Measurements from ENCODE around the gene DBN1. TPM values are rescaled to one million over a fixed set of nuclear protein-coding genes. Genes with fewer than 3 reads are reported as not detected.

The DBN1 gene
- polyA plus RNA-seq, 1 of the 3 experiments (the other 2 are of a cell fraction) = 244 TPM

DNA sequence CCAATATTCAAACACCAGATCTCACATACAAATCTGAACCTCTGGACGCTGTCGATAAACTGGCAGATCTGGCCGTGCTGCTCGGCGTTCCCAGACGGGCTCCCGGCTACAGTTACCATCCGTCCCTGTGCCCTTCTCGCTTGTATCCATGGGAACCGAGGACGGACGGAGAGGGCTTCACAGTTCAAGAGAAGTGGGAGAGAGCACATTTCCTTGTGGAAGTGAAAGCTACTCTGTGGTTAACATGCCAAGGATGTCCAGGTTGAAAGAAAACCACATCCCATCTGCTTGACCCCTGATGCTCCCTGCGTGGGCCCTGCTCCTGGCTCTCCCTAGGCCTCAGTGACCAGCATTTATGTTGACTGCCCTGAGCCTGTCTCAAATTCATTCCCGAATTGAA is 6.3 kb upstream of the DBN1 start:
- Histone ChIP-seq H2AFZ (ENCODE audit: low read depth) (no peak overlapping the region), H3K27ac (ENCODE audit: low read depth in 2 of 2, low read length in 1 of 2) (peak overlapping the region; percentile 69 to 95), H3K4me2 (peak overlapping the region; percentile 8; the same call in 1 of the 2 replicates), H4K20me1 (ENCODE audit: insufficient read depth) (peaks cover 13% of the 10 kb centered on the region), H3F3A (replicated peaks; ENCODE audit: insufficient read depth) (peaks cover 83% of the 10 kb centered on the region), H3K36me3 (replicated peaks in 1 of 2; ENCODE audit: control insufficient read depth in 1 of 2, insufficient read depth in 2 of 2, low read length in 1 of 2) (peaks cover 5 to 14% of the 10 kb centered on the region in 2 experiments), H3K4me1 (ENCODE audit: control insufficient read depth in 1 of 2, insufficient read depth in 2 of 2, low read depth in 1 of 2, low read length in 1 of 2) (peaks cover 6 to 84% of the 10 kb centered on the region in 2 experiments; a peak in 3 of 4 replicates), H3K9me2 (no peaks in the 10 kb centered on the region), H3K9ac (no peak overlapping the region), H3K27me3 (ENCODE audit: insufficient read depth) (no peaks in the 10 kb centered on the region), H3K79me2 (ENCODE audit: insufficient read depth) (no peaks in the 10 kb centered on the region), H3K9me3 (no peaks in the 10 kb centered on the region), H3K4me3 (ENCODE audit: low read depth in 2 of 2, low read length in 1 of 2) (no peak overlapping the region)
- POLR2A ChIA-PET = interaction anchor here (0.6 to 4.7 kb wide), 6 partner anchors 9 to 32 kb away, joined by 3 to 39 read pairs (median 4); partner anchors contain the start of gene PDLIM7
- TF ChIP-seq YY1 (IDR thresholded peaks at IDR 0.05; ENCODE audit: low read depth) (no peak), MXI1 (IDR thresholded peaks at IDR 0.05; ENCODE audit: low read depth, low read length) (no peak), RXRA (IDR thresholded peaks at IDR 0.05; ENCODE audit: borderline replicate concordance, low read depth) (no peak), NFIC (IDR thresholded peaks at IDR 0.05; ENCODE audit: borderline replicate concordance) (no peak), FOSL2 (IDR thresholded peaks at IDR 0.05; ENCODE audit: borderline replicate concordance, low read depth) (no peak), EP300 (IDR thresholded peaks at IDR 0.05; ENCODE audit: borderline replicate concordance in 1 of 2, low read depth in 1 of 2, low read length in 1 of 2) (no peak; a peak in 1 of 4 replicates), TCF12 (IDR thresholded peaks at IDR 0.05) (no peak), RAD21 (IDR thresholded peaks at IDR 0.05; ENCODE audit: low read length) (no peak), FOXM1 (IDR thresholded peaks at IDR 0.05; ENCODE audit: low read depth) (no peak), GABPA (IDR thresholded peaks at IDR 0.05; ENCODE audit: low read depth) (no peak), POLR2AphosphoS5 (IDR thresholded peaks at IDR 0.05; ENCODE audit: low read depth, low read length) (no peak; the same call in 1 of the 2 replicates), RCOR1 (IDR thresholded peaks at IDR 0.05; ENCODE audit: low read length) (no peak)
- TF ChIP-seq, protein P1, sequence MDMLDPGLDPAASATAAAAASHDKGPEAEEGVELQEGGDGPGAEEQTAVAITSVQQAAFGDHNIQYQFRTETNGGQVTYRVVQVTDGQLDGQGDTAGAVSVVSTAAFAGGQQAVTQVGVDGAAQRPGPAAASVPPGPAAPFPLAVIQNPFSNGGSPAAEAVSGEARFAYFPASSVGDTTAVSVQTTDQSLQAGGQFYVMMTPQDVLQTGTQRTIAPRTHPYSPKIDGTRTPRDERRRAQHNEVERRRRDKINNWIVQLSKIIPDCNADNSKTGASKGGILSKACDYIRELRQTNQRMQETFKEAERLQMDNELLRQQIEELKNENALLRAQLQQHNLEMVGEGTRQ (IDR thresholded peaks at IDR 0.05; ENCODE audit: borderline replicate concordance, low read depth, low read length) = no peak
- TF ChIP-seq, protein P2, sequence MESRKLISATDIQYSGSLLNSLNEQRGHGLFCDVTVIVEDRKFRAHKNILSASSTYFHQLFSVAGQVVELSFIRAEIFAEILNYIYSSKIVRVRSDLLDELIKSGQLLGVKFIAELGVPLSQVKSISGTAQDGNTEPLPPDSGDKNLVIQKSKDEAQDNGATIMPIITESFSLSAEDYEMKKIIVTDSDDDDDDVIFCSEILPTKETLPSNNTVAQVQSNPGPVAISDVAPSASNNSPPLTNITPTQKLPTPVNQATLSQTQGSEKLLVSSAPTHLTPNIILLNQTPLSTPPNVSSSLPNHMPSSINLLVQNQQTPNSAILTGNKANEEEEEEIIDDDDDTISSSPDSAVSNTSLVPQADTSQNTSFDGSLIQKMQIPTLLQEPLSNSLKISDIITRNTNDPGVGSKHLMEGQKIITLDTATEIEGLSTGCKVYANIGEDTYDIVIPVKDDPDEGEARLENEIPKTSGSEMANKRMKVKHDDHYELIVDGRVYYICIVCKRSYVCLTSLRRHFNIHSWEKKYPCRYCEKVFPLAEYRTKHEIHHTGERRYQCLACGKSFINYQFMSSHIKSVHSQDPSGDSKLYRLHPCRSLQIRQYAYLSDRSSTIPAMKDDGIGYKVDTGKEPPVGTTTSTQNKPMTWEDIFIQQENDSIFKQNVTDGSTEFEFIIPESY (IDR thresholded peaks at IDR 0.05; ENCODE audit: borderline replicate concordance, low read depth) = no peak
- TF ChIP-seq, protein P3, sequence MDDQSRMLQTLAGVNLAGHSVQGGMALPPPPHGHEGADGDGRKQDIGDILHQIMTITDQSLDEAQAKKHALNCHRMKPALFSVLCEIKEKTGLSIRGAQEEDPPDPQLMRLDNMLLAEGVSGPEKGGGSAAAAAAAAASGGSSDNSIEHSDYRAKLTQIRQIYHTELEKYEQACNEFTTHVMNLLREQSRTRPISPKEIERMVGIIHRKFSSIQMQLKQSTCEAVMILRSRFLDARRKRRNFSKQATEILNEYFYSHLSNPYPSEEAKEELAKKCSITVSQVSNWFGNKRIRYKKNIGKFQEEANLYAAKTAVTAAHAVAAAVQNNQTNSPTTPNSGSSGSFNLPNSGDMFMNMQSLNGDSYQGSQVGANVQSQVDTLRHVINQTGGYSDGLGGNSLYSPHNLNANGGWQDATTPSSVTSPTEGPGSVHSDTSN (IDR thresholded peaks at IDR 0.05) = peak; percentile 25; the same call in 1 of the 2 replicates
- TF ChIP-seq, protein P4, sequence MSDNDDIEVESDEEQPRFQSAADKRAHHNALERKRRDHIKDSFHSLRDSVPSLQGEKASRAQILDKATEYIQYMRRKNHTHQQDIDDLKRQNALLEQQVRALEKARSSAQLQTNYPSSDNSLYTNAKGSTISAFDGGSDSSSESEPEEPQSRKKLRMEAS (IDR thresholded peaks at IDR 0.05; ENCODE audit: low read depth) = peak; percentile 2; the same call in 1 of the 2 replicates
- peak; percentile 75 for DNase-seq
- CTCF ChIA-PET = interaction anchor here (0.9 to 20.3 kb wide), 7 partner anchors 9 to 89 kb away, joined by 3 to 215 read pairs (median 14); partner anchors contain the start of gene PDLIM7
- WGBS (ENCODE audit: low lambda C conversion rate) = 54% methylated on average over 14 of the region's 14 CpGs

All from SK-N-SH (cell line).